Keratinocyte (primary cell): ENCODE results near the gene RAB7B. TPM values are rescaled to one million over a fixed set of nuclear protein-coding genes. Genes with fewer than 3 reads are reported as not detected.

Source experiments
- DNase-seq: peaks from one replicate; pipeline ENCODE4 v3.0.0-alpha.2; 2011; ENCODE audit warnings: low read depth, missing footprints, low spot score
- FAIRE-seq: peaks from 2 replicates; lab custom pipeline; 2011; peaks lifted over from hg19 to GRCh38; lab: Jason Lieb, UNC
- H2AFZ ChIP-seq: 2 replicates; pipeline ENCODE4 v1.6.0; 2012; ENCODE audit warnings: low read length, control low read depth, inconsistent platforms; ENCODE audit not compliant: control insufficient read depth
- H3K27ac ChIP-seq: 2 replicates; pipeline ENCODE4 v1.5.1; 2011; ENCODE audit warnings: low read length; ENCODE audit not compliant: control insufficient read depth, insufficient read depth
- H3K27me3 ChIP-seq: 3 replicates; pipeline ENCODE4 v1.6.0; 2011; ENCODE audit warnings: low read length; ENCODE audit not compliant: control insufficient read depth, insufficient read depth; ENCODE audit errors: extremely low read depth
- H3K36me3 ChIP-seq, 2 experiments: 2 replicates in 1 of 2; 3 replicates in 1 of 2; pipeline ENCODE4 v1.5.1; 2011; ENCODE audit warnings: low read length in 2 of 2, mild to moderate bottlenecking in 1 of 2; ENCODE audit not compliant: control insufficient read depth in 2 of 2, insufficient read depth in 2 of 2; ENCODE audit errors: extremely low read depth in 1 of 2
- H3K4me1 ChIP-seq: 3 replicates; pipeline ENCODE4 v1.5.1; 2011; ENCODE audit warnings: low read length; ENCODE audit not compliant: control insufficient read depth, insufficient read depth; ENCODE audit errors: extremely low read depth
- H3K4me2 ChIP-seq: 3 replicates; pipeline ENCODE4 v1.6.0; 2011; ENCODE audit warnings: low read depth, low read length; ENCODE audit not compliant: control insufficient read depth, insufficient read depth; ENCODE audit errors: extremely low read depth
- H3K4me3 ChIP-seq, 3 experiments: fragments of 200-600 bp in 1 of 3; sonication (generic) in 1 of 3; 2 replicates in 2 of 3; 3 replicates in 1 of 3; pipeline ENCODE4 v1.5.1; 2011 to 2016; ENCODE audit warnings: low read length in 3 of 3, mild to moderate bottlenecking in 3 of 3, control low read depth in 2 of 3, inconsistent platforms in 1 of 3, low read depth in 1 of 3, mixed read lengths in 1 of 3, mixed run types in 1 of 3, moderate library complexity in 1 of 3; ENCODE audit not compliant: control insufficient read depth in 2 of 3, insufficient read depth in 2 of 3; ENCODE audit errors: extremely low read depth in 1 of 3
- H3K79me2 ChIP-seq: 2 replicates; pipeline ENCODE4 v1.6.0; 2012; ENCODE audit warnings: low read length; ENCODE audit not compliant: control insufficient read depth, insufficient read depth
- H3K9ac ChIP-seq: 3 replicates; pipeline ENCODE4 v1.6.0; 2011; ENCODE audit warnings: low read length; ENCODE audit not compliant: control insufficient read depth, insufficient read depth; ENCODE audit errors: extremely low read depth
- H3K9me1 ChIP-seq: 3 replicates; pipeline ENCODE4 v1.6.0; 2011; ENCODE audit warnings: low read length; ENCODE audit not compliant: control insufficient read depth, insufficient read depth; ENCODE audit errors: extremely low read depth
- H3K9me3 ChIP-seq: 2 replicates; pipeline ENCODE4 v1.5.1; 2012; ENCODE audit warnings: low read depth, low read length; ENCODE audit not compliant: control insufficient read depth
- H4K20me1 ChIP-seq: 3 replicates; pipeline ENCODE4 v1.6.0; 2011; ENCODE audit warnings: low read length; ENCODE audit not compliant: control insufficient read depth, insufficient read depth; ENCODE audit errors: extremely low read depth
- CTCF ChIP-seq, 3 experiments: IDR thresholded peaks in 1 of 3; conservative IDR thresholded peaks in 1 of 3; optimal IDR thresholded peaks in 1 of 3; 2 replicates in 2 of 3; 3 replicates in 1 of 3; pipeline versions ENCODE3 to v1.5.1; 2011; ENCODE audit warnings: low read length in 3 of 3, mild to moderate bottlenecking in 3 of 3, moderate library complexity in 2 of 3, control low read depth in 1 of 3, inconsistent platforms in 1 of 3; ENCODE audit not compliant: insufficient read depth in 2 of 3; ENCODE audit errors: extremely low read depth in 1 of 3
- EZH2 ChIP-seq: IDR thresholded peaks from one replicate; pipeline ENCODE4 v1.6.1; 2012; ENCODE audit warnings: inconsistent platforms, mild to moderate bottlenecking, low read length, moderate library complexity
- dilution Hi-C: fragments of 300-500 bp; cut with MboI; formaldehyde crosslinking; loops from one replicate; pipeline ENCODE4 v1.7.0; 2020; ENCODE audit warnings: low sequenced_read_pairs; ENCODE audit not compliant: extremely low pct_ligation_motif_present
- polyA plus RNA-seq, 5 experiments: library from polyadenylated mRNA; depleted of rRNA in 3 of 5; stranded (reverse) in 3 of 5; stranded (forward) in 1 of 5; unstranded in 1 of 5; fragments of >200 nt; gene quantifications; 1 replicate in 1 of 5; 2 replicates in 3 of 5; 3 replicates in 1 of 5; pipeline versions ENCODE4 v1.2.1 to v1.2.3, GENCODE V29; 2011 to 2012; ENCODE audit warnings: missing spikeins in 2 of 5, low read depth in 1 of 5, low replicate concordance in 1 of 5

RAB7B gene
- polyA plus RNA-seq, 1 donor (not counting 4 experiments of a cell fraction or from before 2014, with no cell fraction given) = 47.8 TPM

- dilution Hi-C loops = no loop called here
- Histone ChIP-seq H3K4me2 (no peak overlapping the region), H3K27ac (no peak overlapping the region)
Observed at GRCh38 chr1:205930195-205930577, 73.0 kb downstream of the RAB7B start.

GRCh38 chr1:205929496-205930194 is 73.5 kb downstream of the RAB7B start:
- Histone ChIP-seq H3K36me3 (no peaks in the 10 kb centered on the region), H3K9me3 (no peaks in the 10 kb centered on the region), H2AFZ (no peak overlapping the region), H3K79me2 (no peaks in the 10 kb centered on the region), H3K27me3 (peaks cover 47% of the 10 kb centered on the region), H3K4me3 (no peak overlapping the region), H3K9me1 (no peaks in the 10 kb centered on the region), H3K9ac (no peak overlapping the region), H4K20me1 (no peaks in the 10 kb centered on the region), H3K27ac (no peak overlapping the region), H3K4me1 (peaks cover 7% of the 10 kb centered on the region), H3K4me2 (no peak overlapping the region)
- no peak for TF ChIP-seq CTCF (optimal IDR thresholded peaks at IDR 0.05 in 1 of 3, IDR thresholded peaks at IDR 0.05 in 1 of 3, conservative IDR thresholded peaks at IDR 0.05 in 1 of 3; ENCODE audit: extremely low read depth in 1 of 3, insufficient read depth in 2 of 3, low read length in 3 of 3)
- dilution Hi-C loops = no loop called here
- no peak for DNase-seq
- no peak for FAIRE-seq

More at GRCh38 chr1:205930195-205930577, 73.0 kb downstream of the RAB7B start:
- TF ChIP-seq CTCF (optimal IDR thresholded peaks at IDR 0.05 in 1 of 3, IDR thresholded peaks at IDR 0.05 in 1 of 3, conservative IDR thresholded peaks at IDR 0.05 in 1 of 3; ENCODE audit: extremely low read depth in 1 of 3, insufficient read depth in 2 of 3, low read length in 3 of 3) = no peak
- no peak for TF ChIP-seq EZH2
- no peaks in the 10 kb centered on the region for H3K36me3 ChIP-seq
- peaks cover 7% of the 10 kb centered on the region for H3K4me1 ChIP-seq
- no peaks in the 10 kb centered on the region for H3K9me1 ChIP-seq
- no peaks in the 10 kb centered on the region for H3K79me2 ChIP-seq
- DNase-seq (no peak), FAIRE-seq (no peak)
- no peaks in the 10 kb centered on the region for H4K20me1 ChIP-seq
- no peak overlapping the region for H3K4me3 ChIP-seq
- no peak overlapping the region for H3K9ac ChIP-seq
- no peak overlapping the region for H2AFZ ChIP-seq
- H3K27me3 ChIP-seq = peaks cover 52% of the 10 kb centered on the region
- no peaks in the 10 kb centered on the region for H3K9me3 ChIP-seq
